GM21390 (cell line): ENCODE results near the gene SLC6A18.

ENCODE experiments used
- ATAC-seq: cut with Tn5 transposase; IDR thresholded peaks from one replicate; pipeline ENCODE4 v1.9.1; 2021; ENCODE audit not compliant: unreplicated experiment

Gene SLC6A18

DNA sequence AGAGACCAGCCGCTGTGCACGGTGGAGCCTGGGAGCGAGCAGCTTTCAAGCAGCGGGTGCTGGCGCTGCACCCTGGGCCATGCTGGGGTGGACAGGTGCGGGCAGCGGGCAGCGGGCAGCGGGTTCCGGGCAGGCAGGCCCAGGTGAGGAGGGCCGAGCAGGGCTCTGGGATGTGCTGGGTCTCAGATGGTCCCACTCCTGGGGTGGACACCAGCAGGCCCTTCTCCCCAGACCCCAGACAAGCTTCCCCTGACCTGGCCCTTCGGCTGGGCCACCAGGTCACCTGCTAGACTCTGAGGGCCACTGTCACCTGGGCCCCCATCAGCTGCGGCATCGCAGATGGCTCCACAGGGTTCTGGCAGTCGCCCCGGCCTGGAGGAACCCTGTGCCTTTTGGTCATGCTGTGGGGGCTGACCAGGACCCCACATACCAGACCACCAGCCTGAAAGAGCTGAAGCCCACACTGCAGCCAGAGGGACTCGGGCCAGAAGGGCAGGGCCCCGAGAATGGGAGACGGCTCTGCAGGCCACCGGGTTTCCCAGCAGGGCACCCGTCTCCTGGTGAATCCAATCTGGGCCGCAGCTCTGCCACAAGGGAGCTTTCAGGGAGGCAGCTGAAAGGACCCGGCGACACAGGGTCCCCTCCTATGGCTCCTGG, 21.7 kb upstream of the SLC6A18 start:
- ATAC-seq, result no peak

DNA sequence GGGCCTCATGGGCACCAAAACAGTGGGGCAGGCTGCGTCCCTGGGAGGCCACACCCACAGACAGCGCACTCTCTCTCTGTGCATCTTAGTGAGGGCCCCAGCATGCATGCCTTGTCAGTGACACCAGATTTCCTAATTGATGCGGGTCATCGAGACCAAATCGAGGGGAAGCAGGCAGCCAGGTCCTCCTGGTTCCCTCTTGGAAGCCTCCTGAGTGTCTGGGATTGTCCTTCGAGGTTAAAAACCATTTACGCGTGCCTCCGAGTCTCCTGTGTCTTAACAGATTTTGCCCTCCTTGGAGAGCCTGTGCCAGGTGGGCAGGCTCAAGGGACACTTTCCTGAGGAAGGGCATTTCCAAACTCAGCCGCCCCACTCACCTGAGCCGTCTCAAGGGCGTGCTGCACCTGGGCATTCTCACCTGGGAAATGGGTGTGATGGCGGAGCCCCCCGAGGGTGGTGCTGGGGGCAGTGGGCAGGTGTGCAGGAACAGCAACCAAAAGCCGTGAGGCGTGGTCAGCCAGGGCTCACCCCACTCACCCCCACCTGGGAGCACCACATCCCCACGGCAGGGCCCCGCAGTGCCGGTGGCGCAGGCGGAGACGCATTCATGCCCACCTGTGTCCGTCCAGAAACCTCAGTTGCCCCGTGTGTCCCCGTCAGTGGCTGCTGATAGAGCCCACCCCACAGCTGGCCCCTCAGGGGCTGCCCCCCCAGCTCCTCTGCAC, 21.1 kb upstream of the SLC6A18 start:
- no peak for ATAC-seq

DNA sequence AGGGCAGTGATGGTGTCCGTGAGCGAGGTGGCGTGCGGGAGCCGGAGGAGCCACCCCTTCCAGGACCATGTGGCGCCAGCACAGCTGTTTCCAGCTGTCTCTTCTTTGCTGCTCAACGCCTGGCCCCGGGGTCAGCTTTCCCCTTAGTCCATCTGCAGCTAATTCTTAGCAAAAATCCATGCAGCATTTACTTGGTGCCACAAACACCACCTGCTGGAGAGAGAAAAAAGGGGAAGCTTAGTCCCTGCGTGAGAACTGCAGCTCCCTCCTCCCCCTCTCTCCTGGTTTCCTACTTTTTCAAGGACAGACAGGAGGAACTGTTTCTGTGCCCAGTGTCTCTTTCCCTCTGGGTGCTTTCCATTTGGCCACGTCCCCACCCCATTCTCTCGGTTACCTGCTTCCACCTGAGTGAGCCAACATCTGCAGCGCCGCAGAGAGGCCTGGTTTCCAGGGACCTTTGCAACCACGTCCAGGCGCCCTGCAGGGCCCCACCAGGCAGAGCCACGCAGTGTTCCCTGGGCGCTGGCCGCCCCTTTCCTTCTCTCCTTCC, 20.4 kb upstream of the SLC6A18 start:
- no peak for ATAC-seq

DNA sequence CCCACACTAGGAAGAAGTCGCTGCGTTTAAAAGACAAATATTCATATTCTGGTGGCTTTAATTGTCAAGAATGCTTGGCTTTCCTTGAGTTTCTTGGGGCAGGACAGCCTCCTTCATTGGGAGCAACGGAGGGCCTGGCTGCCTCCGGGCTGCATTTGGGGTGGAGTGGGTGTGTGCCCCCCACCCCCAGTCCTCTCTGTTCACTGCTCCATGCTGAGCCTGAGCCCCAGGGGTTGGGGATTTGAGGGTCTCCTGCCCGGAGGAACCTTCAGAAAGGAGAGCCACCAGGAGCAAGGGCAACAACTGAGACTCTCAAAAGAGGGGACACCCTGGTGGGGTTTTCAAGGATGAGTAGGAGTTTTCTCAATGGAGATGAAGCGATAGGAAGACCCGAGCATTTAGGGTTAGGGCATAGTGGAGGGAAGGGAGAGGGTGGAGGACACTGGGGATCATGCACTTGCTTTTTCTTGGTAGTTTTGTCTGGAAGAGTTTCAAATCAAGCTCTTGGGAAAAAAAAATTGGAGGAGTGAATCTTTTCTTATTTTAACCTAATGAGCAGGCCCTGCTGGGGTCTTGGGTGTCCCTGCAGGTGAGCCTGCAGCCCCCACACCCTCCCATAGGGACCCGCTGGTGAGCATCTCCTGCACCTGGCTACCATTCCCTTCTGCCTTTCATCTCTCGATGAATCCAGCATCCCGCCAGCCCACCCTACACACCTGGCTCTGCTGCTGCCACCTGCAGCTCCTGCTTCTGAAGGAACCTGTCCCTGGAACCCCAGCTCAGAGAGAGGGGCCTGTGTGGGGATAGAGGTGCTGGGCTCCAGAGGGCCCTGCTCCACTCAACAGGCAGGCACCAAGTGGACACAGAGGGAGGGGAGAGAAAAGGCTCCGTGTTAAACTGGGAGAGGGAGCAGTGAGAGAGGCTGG, 19.7 kb upstream of the SLC6A18 start:
- ATAC-seq, result no peak

DNA sequence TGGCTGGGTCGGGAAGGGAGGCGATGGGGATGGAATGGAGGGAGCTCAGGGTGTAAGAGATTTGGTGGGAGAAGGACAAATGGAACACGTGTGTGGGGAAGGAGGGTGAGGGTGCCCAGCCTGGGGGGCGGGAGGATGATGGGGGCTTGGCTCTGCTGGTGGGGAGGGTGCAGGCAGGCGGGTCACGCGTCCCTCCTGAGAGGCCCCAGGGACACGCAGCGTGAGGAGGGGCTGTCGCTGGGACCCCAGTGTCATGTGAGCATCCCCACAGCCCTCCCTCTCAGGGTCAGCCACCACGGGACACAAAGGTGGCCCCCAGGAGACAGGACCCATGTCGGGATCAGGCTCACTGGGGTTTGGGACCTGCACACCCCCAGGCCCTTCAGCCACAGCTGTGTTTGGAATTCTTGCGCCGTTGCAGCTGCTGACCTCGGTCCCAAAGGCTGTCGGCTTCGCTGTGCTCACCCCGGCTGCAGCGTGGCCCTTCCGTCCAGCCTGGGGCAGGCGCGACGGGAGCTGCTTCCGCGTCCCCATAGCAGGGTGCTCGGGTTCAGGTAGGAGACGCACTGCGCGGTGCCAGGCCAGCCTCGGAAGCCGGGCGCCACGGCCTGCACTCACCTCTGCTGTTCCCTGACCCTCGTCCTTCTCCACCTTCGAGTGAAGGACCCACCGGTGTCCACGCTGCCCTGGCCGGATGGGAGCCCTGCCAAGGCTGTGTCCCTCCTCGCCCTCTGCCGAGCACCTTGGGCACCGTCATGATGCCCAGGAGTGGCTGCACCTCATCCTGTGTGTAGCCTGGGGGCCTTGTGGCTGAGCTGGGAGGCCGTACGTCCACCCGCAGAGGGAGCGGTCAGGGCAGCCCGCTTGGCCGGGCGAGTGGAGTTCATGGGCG, 18.4 kb upstream of the SLC6A18 start:
- no peak for ATAC-seq

DNA sequence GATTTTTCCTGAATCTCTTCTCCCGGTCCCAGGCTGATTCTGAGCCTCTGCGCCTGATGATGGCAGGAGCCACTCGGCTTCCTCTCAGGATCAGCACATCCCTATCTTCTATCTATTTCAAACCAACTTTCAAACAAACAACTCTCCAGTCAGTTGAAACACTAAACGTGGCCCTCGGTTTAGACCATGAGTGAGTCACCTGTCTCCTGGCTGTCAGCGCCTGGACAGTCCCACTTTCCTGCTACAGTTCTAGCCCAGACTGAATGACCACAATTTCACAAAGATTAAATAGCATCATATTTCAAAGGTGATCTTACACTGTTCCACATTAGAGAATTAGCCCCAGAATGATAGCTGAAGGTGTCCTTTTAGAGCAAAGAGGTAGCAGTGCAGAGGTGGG, 17.6 kb upstream of the SLC6A18 start:
- no peak for ATAC-seq

DNA sequence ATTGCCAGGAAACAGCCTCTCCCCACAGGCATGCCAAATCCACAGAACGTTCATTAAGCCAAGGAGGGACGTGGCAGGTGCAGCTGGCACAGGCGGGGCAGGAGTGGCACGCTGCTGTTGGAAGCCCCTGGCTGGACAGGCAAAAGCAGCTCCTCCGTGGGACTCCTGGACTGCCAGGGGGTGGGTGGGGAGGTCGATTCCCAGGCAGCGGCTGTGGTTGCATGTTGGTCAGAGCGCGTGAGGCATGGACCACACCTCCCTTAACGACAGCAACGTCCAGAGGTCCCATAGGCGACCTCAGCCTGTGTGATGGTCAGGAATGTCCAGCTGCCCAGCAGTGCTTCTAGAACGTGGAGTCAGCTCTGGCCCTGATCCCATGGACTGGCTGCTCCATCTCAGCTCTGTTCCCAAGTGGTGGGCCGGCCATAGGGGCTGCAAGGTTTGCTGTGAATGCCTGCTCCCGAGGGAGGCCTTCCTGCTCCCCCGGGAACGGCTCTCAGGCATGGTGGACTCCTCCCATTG, 16.9 kb upstream of the SLC6A18 start:
- ATAC-seq, result no peak

DNA sequence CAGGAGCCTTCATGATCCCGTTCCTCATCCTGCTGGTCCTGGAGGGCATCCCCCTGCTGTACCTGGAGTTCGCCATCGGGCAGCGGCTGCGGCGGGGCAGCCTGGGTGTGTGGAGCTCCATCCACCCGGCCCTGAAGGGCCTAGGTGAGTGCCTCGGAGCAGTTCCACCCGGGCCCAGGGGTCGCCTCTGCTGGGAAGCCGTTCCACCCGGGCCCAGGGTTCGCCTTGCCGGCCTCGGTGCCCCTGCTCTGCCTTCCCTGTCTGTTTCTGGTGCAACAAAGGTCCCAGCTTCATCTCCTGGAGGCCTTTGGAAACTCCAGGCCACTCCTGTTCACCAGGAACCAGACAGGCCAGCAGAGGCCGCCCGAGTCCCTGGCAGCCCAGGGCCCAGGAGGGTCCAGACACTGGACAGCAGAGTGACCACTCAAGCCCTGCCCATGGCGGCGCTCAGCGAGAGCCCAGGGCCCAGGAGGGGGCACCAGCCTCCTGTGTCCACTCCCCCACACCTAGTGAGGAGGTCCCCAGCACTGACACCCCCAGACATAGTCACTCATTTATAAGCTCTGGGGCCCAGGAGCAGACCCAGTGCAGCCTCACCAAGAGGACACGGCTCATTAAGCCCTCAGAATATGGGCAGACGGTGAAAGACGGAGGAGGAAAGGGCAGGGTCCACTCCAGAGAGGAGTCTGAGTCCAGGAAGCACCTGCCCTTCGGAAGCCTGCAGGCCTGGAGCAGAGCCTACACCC, 16.3 kb upstream of the SLC6A18 start:
- ATAC-seq, result no peak

DNA sequence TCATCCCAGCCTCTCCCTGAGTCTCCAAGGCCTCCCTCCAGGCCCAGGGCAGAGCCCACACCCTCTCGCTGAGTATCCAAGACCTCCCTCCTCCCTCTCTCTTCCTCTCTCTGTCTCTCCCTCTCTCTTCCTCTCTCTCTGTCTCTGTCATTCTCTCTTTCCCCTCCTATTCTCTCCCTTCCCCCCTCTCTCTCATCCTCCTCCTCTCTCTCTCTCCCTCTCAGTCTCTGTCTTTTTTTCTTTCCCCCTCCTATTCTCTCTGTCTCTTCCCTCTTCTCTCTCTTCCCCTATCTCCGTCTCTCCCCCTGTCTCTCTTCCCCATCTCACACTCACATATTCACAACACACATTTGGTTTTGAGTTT, 15.7 kb upstream of the SLC6A18 start:
- no peak for ATAC-seq

DNA sequence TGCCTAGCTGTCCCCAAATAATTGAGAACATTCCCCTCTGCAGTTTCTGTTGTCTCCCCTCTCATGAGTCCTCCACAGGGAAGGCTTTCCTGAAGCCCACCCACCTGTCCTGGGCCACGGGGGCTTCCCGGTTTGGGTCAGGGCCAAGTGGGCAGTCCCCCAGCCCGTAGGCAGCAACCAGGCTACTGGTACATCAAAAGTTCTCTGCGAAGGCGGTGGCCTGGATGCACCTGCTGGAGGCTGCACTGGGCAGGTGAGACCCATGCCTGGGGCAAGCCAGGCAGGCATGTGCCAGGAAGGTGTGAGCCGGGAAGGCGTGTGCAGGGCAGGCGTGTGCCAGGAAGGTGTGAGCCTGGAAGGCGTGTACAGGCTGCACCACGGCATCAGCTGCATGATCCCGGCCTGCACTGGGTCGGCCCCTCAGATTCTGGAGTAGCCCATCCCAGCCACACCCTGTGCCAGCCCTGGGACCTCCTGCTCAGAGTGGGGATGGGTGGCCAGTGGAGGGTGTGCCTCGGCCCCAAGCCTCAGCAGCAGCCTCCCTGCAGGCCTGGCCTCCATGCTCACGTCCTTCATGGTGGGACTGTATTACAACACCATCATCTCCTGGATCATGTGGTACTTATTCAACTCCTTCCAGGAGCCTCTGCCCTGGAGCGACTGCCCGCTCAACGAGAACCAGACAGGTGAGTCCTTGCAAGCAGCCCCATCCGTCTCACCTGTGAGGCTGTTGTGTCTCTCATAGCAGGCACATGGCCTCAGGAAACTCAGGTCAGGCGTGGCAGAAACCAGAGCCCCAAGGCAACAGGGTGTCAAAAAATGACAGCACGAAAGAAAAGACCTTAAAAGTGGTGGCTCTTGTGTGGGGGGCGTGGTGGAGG, 15.0 kb upstream of the SLC6A18 start:
- no peak for ATAC-seq

DNA sequence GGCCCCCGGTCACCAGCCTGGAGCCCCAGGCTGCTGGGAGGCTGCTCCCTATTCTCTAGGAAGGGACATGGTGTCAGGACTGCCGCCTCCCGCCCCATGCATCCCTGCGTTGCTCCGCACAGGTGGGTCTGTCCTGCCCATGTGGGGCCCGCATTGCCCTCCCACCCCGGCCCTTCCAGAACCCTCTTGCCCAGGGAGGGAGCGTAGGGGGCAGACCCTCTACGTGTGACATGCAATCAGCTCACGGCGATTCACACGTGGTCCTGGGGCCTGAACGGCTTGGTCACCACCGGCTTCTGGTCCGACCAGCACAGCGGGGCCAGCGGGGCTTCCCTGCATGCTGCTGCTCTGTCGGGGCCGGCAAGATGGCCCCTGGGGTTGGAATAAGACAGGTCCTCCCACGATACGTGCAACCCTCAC, 14.3 kb upstream of the SLC6A18 start:
- ATAC-seq, result no peak

DNA sequence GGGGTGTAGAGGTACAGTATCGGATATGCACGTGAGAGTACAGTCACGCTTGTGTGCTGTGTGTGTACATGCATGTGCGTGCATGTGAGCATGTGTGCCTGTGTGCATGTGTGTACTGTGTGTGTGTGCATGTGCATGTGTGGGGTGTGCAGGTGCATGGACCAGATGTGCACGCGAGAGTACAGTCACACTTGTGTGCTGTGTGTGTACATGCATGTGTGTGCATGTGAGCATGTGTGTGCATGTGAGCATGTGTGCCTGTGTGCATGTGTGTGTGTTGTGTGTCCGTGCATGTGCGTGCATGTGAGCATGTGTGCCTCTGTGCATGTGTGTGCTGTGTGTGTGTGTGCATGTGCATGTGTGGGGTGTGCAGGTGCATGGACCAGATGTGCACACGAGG, 13.5 kb upstream of the SLC6A18 start:
- ATAC-seq, result no peak

DNA sequence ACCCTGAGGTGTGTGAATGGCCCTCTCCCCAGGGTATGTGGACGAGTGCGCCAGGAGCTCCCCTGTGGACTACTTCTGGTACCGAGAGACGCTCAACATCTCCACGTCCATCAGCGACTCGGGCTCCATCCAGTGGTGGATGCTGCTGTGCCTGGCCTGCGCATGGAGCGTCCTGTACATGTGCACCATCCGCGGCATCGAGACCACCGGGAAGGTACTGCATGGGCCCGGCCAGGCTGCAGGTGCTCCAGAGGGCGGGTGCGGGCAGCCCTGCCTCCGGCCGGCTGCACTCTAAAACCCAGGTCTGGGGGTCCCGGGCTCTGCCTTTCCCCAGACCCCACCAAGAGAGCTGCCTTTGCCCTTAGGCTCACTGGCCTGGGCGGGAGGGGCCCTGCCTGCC, 12.9 kb upstream of the SLC6A18 start:
- ATAC-seq, result no peak

DNA sequence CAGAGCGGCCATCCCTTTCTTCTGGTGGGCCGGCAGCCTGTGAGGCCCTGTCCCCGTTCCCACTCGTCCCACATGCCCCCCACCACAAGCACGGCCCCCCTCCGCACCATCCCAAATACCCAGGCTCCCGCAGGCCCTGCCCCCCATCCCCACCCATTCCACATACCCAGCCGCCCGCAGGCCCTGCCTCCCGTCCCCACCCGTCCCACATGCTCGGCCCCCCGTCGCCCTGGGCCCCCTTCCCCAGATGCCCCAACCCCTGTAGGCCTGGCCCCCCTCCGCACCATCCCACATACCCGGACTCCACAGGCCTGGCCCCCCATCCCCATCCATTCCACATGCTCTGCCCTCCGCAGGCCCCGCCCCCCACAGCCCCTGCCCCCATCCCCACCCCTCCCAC, 12.3 kb upstream of the SLC6A18 start:
- no peak for ATAC-seq

DNA sequence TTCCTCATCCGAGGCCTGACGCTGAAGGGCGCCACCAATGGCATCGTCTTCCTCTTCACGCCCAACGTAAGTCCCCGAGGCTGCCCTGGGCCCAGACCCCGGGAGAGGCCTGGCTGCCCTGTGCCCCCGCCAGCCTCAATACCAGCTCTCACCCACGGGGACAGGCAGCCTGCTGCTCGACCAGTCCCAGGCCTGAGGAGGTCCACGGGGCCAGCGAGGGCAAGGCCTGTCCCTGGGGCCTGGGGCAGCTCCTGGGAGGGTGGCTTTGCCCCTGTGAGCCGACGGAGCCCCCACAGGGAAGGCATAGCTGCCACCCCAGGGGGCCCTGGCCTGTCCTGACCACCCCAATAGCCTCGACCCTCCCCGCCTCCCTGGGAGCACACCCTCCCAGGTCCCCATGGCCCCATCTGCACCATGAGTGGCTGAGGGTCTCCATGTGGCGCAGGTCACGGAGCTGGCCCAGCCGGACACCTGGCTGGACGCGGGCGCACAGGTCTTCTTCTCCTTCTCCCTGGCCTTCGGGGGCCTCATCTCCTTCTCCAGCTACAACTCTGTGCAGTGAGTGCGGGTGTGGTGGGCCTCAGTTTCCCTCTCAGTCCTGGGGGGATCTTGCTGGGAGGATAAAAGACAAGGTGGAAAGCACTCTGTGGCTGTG, 11.5 kb upstream of the SLC6A18 start:
- ATAC-seq, result no peak

DNA sequence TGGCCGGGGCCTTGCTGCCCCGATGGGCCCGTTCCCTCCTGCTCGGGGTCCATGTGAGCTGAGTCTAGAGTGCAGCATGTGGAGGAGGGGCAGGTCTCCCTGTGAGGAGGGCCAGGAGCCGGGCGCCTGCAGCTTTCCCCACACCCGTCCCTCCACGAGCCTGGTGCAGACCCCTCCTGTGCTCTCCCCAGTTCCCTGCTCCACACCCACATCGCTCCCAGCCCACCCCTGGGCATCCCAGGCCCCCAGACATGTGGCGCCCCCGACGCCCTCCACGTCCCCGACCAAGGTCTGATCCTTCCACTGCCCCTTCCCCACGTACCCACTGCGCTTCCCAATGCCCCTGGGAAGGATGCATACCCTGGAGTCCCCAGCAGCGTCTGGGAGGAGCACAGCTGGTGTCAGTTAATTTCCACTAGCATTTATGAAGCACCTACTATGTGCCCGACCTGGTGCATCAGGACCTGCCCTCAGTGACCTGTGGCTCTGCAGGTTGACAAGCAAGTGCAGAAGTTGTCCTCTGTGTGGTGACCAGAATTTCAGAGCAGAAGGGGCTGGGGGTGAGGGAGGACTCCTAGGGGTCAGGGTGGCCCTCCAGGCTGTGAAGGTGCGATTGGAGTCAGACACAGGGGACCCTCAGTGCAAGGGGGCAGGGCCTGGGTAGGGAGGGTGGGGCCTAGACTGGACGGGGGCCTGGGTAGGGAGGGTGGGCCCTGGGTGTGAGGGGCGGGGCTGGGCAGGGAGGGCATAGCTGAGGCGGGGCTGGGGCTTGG, 10.8 kb upstream of the SLC6A18 start:
- ATAC-seq, result no peak

DNA sequence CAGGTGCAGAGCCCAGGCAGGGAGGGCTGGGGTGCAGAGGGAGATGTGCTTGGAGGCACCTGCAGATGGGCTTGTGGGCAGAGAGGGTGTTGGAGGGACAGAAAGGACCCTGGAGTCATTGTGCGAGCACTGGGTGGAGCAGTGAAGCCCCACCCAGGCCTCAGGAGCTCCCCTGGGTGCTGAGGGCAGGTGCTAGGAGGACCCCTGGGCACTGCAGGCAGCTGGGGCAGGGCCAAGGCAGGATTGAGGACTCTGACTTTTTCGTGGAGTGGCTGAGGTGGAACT, 10.3 kb upstream of the SLC6A18 start:
- ATAC-seq, result no peak
